Hepatocyte (in vitro differentiated cells): ENCODE measurements around the gene PSMB10. TPM values are rescaled to one million over a fixed set of nuclear protein-coding genes. Genes with fewer than 3 reads are reported as not detected.
A peak's percentile ranks its signal among the peaks of the same experiment; 100 is the strongest.

Experiments used
- DNase-seq: peaks from one replicate; pipeline ENCODE4 v3.0.0-alpha.2; 2016; ENCODE audit warnings: low spot score
- H2AFZ ChIP-seq: fragments of 200-600 bp; sonication (generic); 2 replicates; pipeline ENCODE4 v1.6.0; 2016; ENCODE audit warnings: antibody characterized with exemption, mild to moderate bottlenecking
- H3K27ac ChIP-seq: fragments of 200-600 bp; sonication (generic); 2 replicates; pipeline ENCODE4 v1.5.1; 2016; ENCODE audit warnings: mild to moderate bottlenecking
- H3K27me3 ChIP-seq: fragments of 200-600 bp; sonication (generic); 2 replicates; pipeline ENCODE4 v1.6.1; 2016
- H3K36me3 ChIP-seq: fragments of 200-600 bp; sonication (generic); replicated peaks from 2 replicates; pipeline ENCODE4 v1.5.1; 2016; ENCODE audit warnings: low read depth; ENCODE audit not compliant: insufficient read depth
- H3K4me1 ChIP-seq: fragments of 200-600 bp; sonication (generic); 2 replicates; pipeline ENCODE4 v1.5.1; 2016; ENCODE audit warnings: mild to moderate bottlenecking, moderate library complexity; ENCODE audit not compliant: insufficient read depth
- H3K4me2 ChIP-seq: fragments of 200-600 bp; sonication (generic); 2 replicates; pipeline ENCODE4 v1.6.0; 2016
- H3K4me3 ChIP-seq: fragments of 200-600 bp; sonication (generic); 2 replicates; pipeline ENCODE4 v1.5.1; 2016; ENCODE audit warnings: mild to moderate bottlenecking
- H3K79me2 ChIP-seq: fragments of 200-600 bp; sonication (generic); 2 replicates; pipeline ENCODE4 v1.6.0; 2017; ENCODE audit warnings: mild to moderate bottlenecking
- H3K9me2 ChIP-seq: fragments of 200-600 bp; sonication (generic); replicated peaks from 2 replicates; pipeline ENCODE4 v1.6.0; 2017; ENCODE audit warnings: mild to moderate bottlenecking; ENCODE audit not compliant: insufficient read depth
- H3K9me3 ChIP-seq: fragments of 200-600 bp; sonication (generic); 2 replicates; pipeline ENCODE4 v1.5.1; 2016; ENCODE audit warnings: low read depth, mild to moderate bottlenecking
- H4K20me1 ChIP-seq: fragments of 200-600 bp; sonication (generic); 2 replicates; pipeline ENCODE4 v1.6.0; 2016; ENCODE audit warnings: mild to moderate bottlenecking; ENCODE audit not compliant: insufficient read depth, poor library complexity, severe bottlenecking
- CTCF ChIP-seq: fragments of 200-600 bp; sonication (generic); IDR thresholded peaks from 2 replicates; pipeline ENCODE4 v1.5.1; 2016; ENCODE audit warnings: antibody characterized with exemption, mild to moderate bottlenecking; ENCODE audit not compliant: poor library complexity
- EZH2 ChIP-seq: fragments of 200-600 bp; sonication (generic); IDR thresholded peaks from 2 replicates; pipeline ENCODE4 v1.6.1; 2016; ENCODE audit warnings: antibody characterized with exemption, mild to moderate bottlenecking, borderline replicate concordance
- EZH2phosphoT487 ChIP-seq: fragments of 200-600 bp; sonication (generic); IDR thresholded peaks from one replicate; pipeline ENCODE4 v1.6.1; 2018; ENCODE audit warnings: antibody characterized with exemption, mild to moderate bottlenecking, low read depth, moderate library complexity; ENCODE audit not compliant: unreplicated experiment, severe bottlenecking
- WGBS: methylation state at CpG from one replicate; pipeline ENCODE4 v1.1.6; 2016; ENCODE audit warnings: low lambda C conversion rate; ENCODE audit errors: missing lambda C conversion rate; 5-methylcytosine and 5-hydroxymethylcytosine counted together
- polyA plus RNA-seq: library from polyadenylated mRNA; unstranded; fragments of >200 nt; fragmentation: Nextera tagmentation; extraction: Ambion mirVana; gene quantifications from 2 replicates; pipeline ENCODE4 v1.2.1, GENCODE V29; 2016
- total RNA-seq: library from RNA; depleted of rRNA; stranded (reverse); fragments of >200 nt; gene quantifications from 2 replicates; pipeline ENCODE4 v1.2.3, GENCODE V29; 2014

The PSMB10 gene
- total and polyA plus RNA-seq, 2 experiments from 2014 or later, result 13.7 to 48.7 TPM

GRCh38 chr16:67935402-67936123 is 1.1 kb downstream of the PSMB10 start:
- H3K27me3 ChIP-seq, result no peaks in the 10 kb centered on the region
- H3K4me2 ChIP-seq, result peak overlapping the region; percentile 86
- TF ChIP-seq CTCF (no peak), EZH2phosphoT487 (no peak), EZH2 (no peak)
- DNase-seq, result peak; percentile 98
- no peaks in the 10 kb centered on the region for H4K20me1 ChIP-seq
- H3K4me3 ChIP-seq, result peak overlapping the region; percentile 87
- H3K79me2 ChIP-seq, result peaks cover 24% of the 10 kb centered on the region
- peaks cover 8% of the 10 kb centered on the region for H3K4me1 ChIP-seq
- peak overlapping the region; percentile 46 for H2AFZ ChIP-seq
- H3K9me2 ChIP-seq, result no peaks in the 10 kb centered on the region
- no peaks in the 10 kb centered on the region for H3K9me3 ChIP-seq
- H3K27ac ChIP-seq, result peak overlapping the region; percentile 90
- WGBS, result 1% methylated on average over 42 of the region's 55 CpGs
- no peaks in the 10 kb centered on the region for H3K36me3 ChIP-seq

GRCh38 chr16:67935101-67935401 is 1.6 kb downstream of the PSMB10 start:
- H3K79me2 ChIP-seq, result peaks cover 24% of the 10 kb centered on the region
- H3K4me2 ChIP-seq, result peak overlapping the region; percentile 86
- no peaks in the 10 kb centered on the region for H3K9me2 ChIP-seq
- no peak overlapping the region for H3K27ac ChIP-seq
- H3K9me3 ChIP-seq, result no peaks in the 10 kb centered on the region
- no peaks in the 10 kb centered on the region for H3K36me3 ChIP-seq
- H3K27me3 ChIP-seq, result no peaks in the 10 kb centered on the region
- H2AFZ ChIP-seq, result no peak overlapping the region
- peaks cover 8% of the 10 kb centered on the region for H3K4me1 ChIP-seq
- no peaks in the 10 kb centered on the region for H4K20me1 ChIP-seq
- peak overlapping the region; percentile 8 for H3K4me3 ChIP-seq
- WGBS, result 12% methylated on average over 13 of the region's 13 CpGs
- no peak for TF ChIP-seq EZH2phosphoT487
- TF ChIP-seq CTCF, result no peak
- TF ChIP-seq EZH2, result no peak
- no peak for DNase-seq

- WGBS, result 63% methylated on average over 13 of the region's 13 CpGs
- peaks cover 8% of the 10 kb centered on the region for H3K4me1 ChIP-seq
- no peaks in the 10 kb centered on the region for H3K36me3 ChIP-seq
- peak overlapping the region; percentile 8 for H3K4me3 ChIP-seq
- H3K27me3 ChIP-seq, result no peaks in the 10 kb centered on the region
- H3K9me2 ChIP-seq, result no peaks in the 10 kb centered on the region
- no peaks in the 10 kb centered on the region for H3K9me3 ChIP-seq
- peaks cover 18% of the 10 kb centered on the region for H3K79me2 ChIP-seq
- H3K4me2 ChIP-seq, result peak overlapping the region; percentile 86
- TF ChIP-seq EZH2, result no peak
- TF ChIP-seq CTCF, result no peak
- TF ChIP-seq EZH2phosphoT487, result no peak
- DNase-seq, result no peak
- H2AFZ ChIP-seq, result no peak overlapping the region
- no peaks in the 10 kb centered on the region for H4K20me1 ChIP-seq
- H3K27ac ChIP-seq, result no peak overlapping the region
Measured at GRCh38 chr16:67934306-67935100, 2.1 kb downstream of the PSMB10 start.
